HFF-Myc (cell line): Measurements from ENCODE around the gene MEAK7.
"Not testable (repeated sequence)": the region's sequence is repeated elsewhere in the genome, so short reads cannot be mapped to it uniquely, and the experiment has no call there.

Experiments
- DNase-seq: peaks from one replicate; pipeline ENCODE4 v3.0.0-alpha.2; 2011; ENCODE audit warnings: low read depth; ENCODE audit errors: extremely low read depth
- H3K4me3 ChIP-seq: replicated peaks from 2 replicates; pipeline ENCODE4 v1.5.1; 2011; ENCODE audit warnings: low read depth, mild to moderate bottlenecking, control low read depth, low read length
- CTCF ChIP-seq: IDR thresholded peaks from 2 replicates; pipeline ENCODE4 v1.5.1; 2012; ENCODE audit warnings: mild to moderate bottlenecking, low read depth, low read length, control low read depth; ENCODE audit errors: missing control alignments

MEAK7 gene

GRCh38 chr16:84518804-84519341 lies 14.4 kb upstream of the MEAK7 start:
- no peak for DNase-seq
- no peak for TF ChIP-seq CTCF
- no peak overlapping the region for H3K4me3 ChIP-seq

GRCh38 chr16:84518220-84518619 lies 13.8 kb upstream of the MEAK7 start:
- H3K4me3 ChIP-seq, result not testable (repeated sequence)
- peak; percentile 57 for DNase-seq

- TF ChIP-seq CTCF, result no peak
- no peak for DNase-seq
- no peak overlapping the region for H3K4me3 ChIP-seq
These were observed 12.9 kb upstream of the MEAK7 start for GRCh38 chr16:84517366-84517765.

- H3K4me3 ChIP-seq, result no peak overlapping the region
- TF ChIP-seq CTCF, result no peak
- DNase-seq, result no peak
These were observed 10.7 kb upstream of the MEAK7 start for GRCh38 chr16:84514874-84515835.

GRCh38 chr16:84514295-84514873 lies 9.9 kb upstream of the MEAK7 start:
- DNase-seq, result no peak
- no peak overlapping the region for H3K4me3 ChIP-seq
- TF ChIP-seq CTCF, result no peak

GRCh38 chr16:84513666-84514065 lies 9.2 kb upstream of the MEAK7 start:
- H3K4me3 ChIP-seq, result no peak overlapping the region
- DNase-seq, result no peak
- TF ChIP-seq CTCF, result no peak

- no peak for TF ChIP-seq CTCF
- DNase-seq, result no peak
- no peak overlapping the region for H3K4me3 ChIP-seq
These were observed 8.7 kb upstream of the MEAK7 start for GRCh38 chr16:84513123-84513522.
